Mesenchymal stem cell (in vitro differentiated cells and primary cell): ENCODE measurements around the gene SPINK5.
A peak's percentile ranks its signal among the peaks of the same experiment; 100 is the strongest.

Source experiments
- DNase-seq: peaks from one replicate; pipeline ENCODE4 v3.0.0-alpha.2; 2013
- H2AFZ ChIP-seq: one replicate; pipeline ENCODE4 v1.6.1; 2013; ENCODE audit warnings: low read depth, mild to moderate bottlenecking, control low read depth, inconsistent platforms, low read length, moderate library complexity
- H2AK5ac ChIP-seq: 2 replicates; pipeline ENCODE4 v1.6.1; 2013; ENCODE audit warnings: low read length, moderate library complexity, mild to moderate bottlenecking, inconsistent platforms; ENCODE audit not compliant: severe bottlenecking
- H2BK120ac ChIP-seq: one replicate; pipeline ENCODE4 v1.6.1; 2013; ENCODE audit warnings: low read depth, mild to moderate bottlenecking, inconsistent platforms, low read length, moderate library complexity
- H2BK12ac ChIP-seq, 2 experiments: one replicate each; pipeline ENCODE4 v1.6.1; 2013; ENCODE audit warnings: inconsistent platforms in 2 of 2, low read length in 2 of 2, mild to moderate bottlenecking in 2 of 2, moderate library complexity in 2 of 2, control low read depth in 1 of 2
- H2BK15ac ChIP-seq: one replicate; pipeline ENCODE4 v1.6.1; 2013; ENCODE audit warnings: mild to moderate bottlenecking, low read depth, inconsistent platforms; ENCODE audit not compliant: poor library complexity, severe bottlenecking
- H2BK5ac ChIP-seq: 2 replicates; pipeline ENCODE4 v1.6.1; 2013; ENCODE audit warnings: low read depth, mild to moderate bottlenecking, low read length, control low read depth, inconsistent platforms; ENCODE audit not compliant: poor library complexity, severe bottlenecking
- H3K14ac ChIP-seq, 2 experiments: one replicate each; pipeline ENCODE4 v1.6.1; 2013; ENCODE audit warnings: inconsistent platforms in 2 of 2, low read length in 2 of 2, control low read depth in 1 of 2, mild to moderate bottlenecking in 1 of 2, moderate library complexity in 1 of 2
- H3K18ac ChIP-seq, 2 experiments: one replicate each; pipeline ENCODE4 v1.6.1; 2013; ENCODE audit warnings: inconsistent platforms in 2 of 2, low read length in 2 of 2, control low read depth in 1 of 2, low read depth in 1 of 2, mild to moderate bottlenecking in 1 of 2
- H3K23ac ChIP-seq, 2 experiments: one replicate each; pipeline ENCODE4 v1.6.1; 2013; ENCODE audit warnings: inconsistent platforms in 2 of 2, low read length in 2 of 2, mild to moderate bottlenecking in 2 of 2, moderate library complexity in 2 of 2, control low read depth in 1 of 2
- H3K27ac ChIP-seq: 2 replicates; pipeline ENCODE4 v1.5.1; 2013; ENCODE audit warnings: mild to moderate bottlenecking, moderate library complexity, low read length, control low read depth, inconsistent platforms; ENCODE audit not compliant: poor library complexity, severe bottlenecking
- H3K27me3 ChIP-seq, 2 experiments: 2 replicates each; pipeline versions ENCODE4 v1.6.1 to v1.7.0; 2013; ENCODE audit warnings: low read length in 2 of 2, mild to moderate bottlenecking in 2 of 2, moderate library complexity in 2 of 2, control low read depth in 1 of 2, inconsistent platforms in 1 of 2; ENCODE audit not compliant: control insufficient read depth in 1 of 2, insufficient read depth in 1 of 2
- H3K36me3 ChIP-seq, 2 experiments: 2 replicates each; pipeline versions ENCODE4 v1.6.1 to v1.7.0; 2013; ENCODE audit warnings: low read length in 2 of 2, control low read depth in 1 of 2, inconsistent platforms in 1 of 2, low read depth in 1 of 2, mild to moderate bottlenecking in 1 of 2; ENCODE audit not compliant: insufficient read depth in 2 of 2, control insufficient read depth in 1 of 2
- H3K4ac ChIP-seq, 2 experiments: one replicate each; pipeline ENCODE4 v1.6.1; 2013; ENCODE audit warnings: inconsistent platforms in 2 of 2, low read length in 2 of 2, mild to moderate bottlenecking in 2 of 2, moderate library complexity in 2 of 2, control low read depth in 1 of 2, low read depth in 1 of 2
- H3K4me1 ChIP-seq: 2 replicates; pipeline ENCODE4 v1.6.1; 2013; ENCODE audit warnings: low read depth, low read length, control low read depth; ENCODE audit not compliant: control insufficient read depth, insufficient read depth
- H3K4me2 ChIP-seq: 2 replicates; pipeline ENCODE4 v1.6.1; 2013; ENCODE audit warnings: low read length, mild to moderate bottlenecking, inconsistent platforms; ENCODE audit not compliant: poor library complexity, severe bottlenecking
- H3K4me3 ChIP-seq, 2 experiments: 2 replicates each; pipeline versions ENCODE4 v1.5.1 to v1.7.0; 2013; ENCODE audit warnings: low read length in 2 of 2, mild to moderate bottlenecking in 2 of 2, control low read depth in 1 of 2, low read depth in 1 of 2; ENCODE audit not compliant: insufficient read depth in 1 of 2
- H3K79me1 ChIP-seq: replicated peaks from 2 replicates; pipeline ENCODE4 v1.6.1; 2013; ENCODE audit warnings: mild to moderate bottlenecking, control low read depth, low read length, inconsistent platforms; ENCODE audit not compliant: poor library complexity, severe bottlenecking
- H3K9ac ChIP-seq: 2 replicates; pipeline ENCODE4 v1.7.0; 2013; ENCODE audit warnings: mild to moderate bottlenecking, low read length, moderate library complexity
- H3K9me3 ChIP-seq: 2 replicates; pipeline ENCODE4 v1.7.0; 2013; ENCODE audit warnings: mild to moderate bottlenecking, low read length; ENCODE audit not compliant: control insufficient read depth
- H4K8ac ChIP-seq: one replicate; pipeline ENCODE4 v1.6.1; 2013; ENCODE audit warnings: inconsistent platforms, mild to moderate bottlenecking, low read length, moderate library complexity
- H4K91ac ChIP-seq: one replicate; pipeline ENCODE4 v1.6.1; 2013; ENCODE audit warnings: mild to moderate bottlenecking, low read length, inconsistent platforms
- WGBS: methylation state at CpG from one replicate; pipeline ENCODE4 v1.1.7; 2013; ENCODE audit warnings: mixed read lengths; 5-methylcytosine and 5-hydroxymethylcytosine counted together

Gene SPINK5

GRCh38 chr5:148107608-148108007 lies 43.8 kb downstream of the SPINK5 start:
- no peak overlapping the region for H2AFZ ChIP-seq
- WGBS: 71% methylated on average over 2 of the region's 3 CpGs
- H3K27me3 ChIP-seq: peaks cover 0 to 3% of the 10 kb centered on the region in 2 experiments
- H2BK120ac ChIP-seq: no peak overlapping the region
- H2BK5ac ChIP-seq: no peak overlapping the region
- H3K27ac ChIP-seq: no peak overlapping the region
- H3K4ac ChIP-seq: no peak overlapping the region
- no peak overlapping the region for H3K4me3 ChIP-seq
- no peak overlapping the region for H3K23ac ChIP-seq
- H2AK5ac ChIP-seq: no peak overlapping the region
- H2BK12ac ChIP-seq: no peak overlapping the region
- no peaks in the 10 kb centered on the region for H3K9me3 ChIP-seq
- no peaks in the 10 kb centered on the region for H3K36me3 ChIP-seq
- H4K91ac ChIP-seq: no peak overlapping the region
- H3K79me1 ChIP-seq: no peaks in the 10 kb centered on the region
- no peaks in the 10 kb centered on the region for H3K4me1 ChIP-seq
- H4K8ac ChIP-seq: no peak overlapping the region
- no peak overlapping the region for H2BK15ac ChIP-seq
- H3K9ac ChIP-seq: no peak overlapping the region
- no peak overlapping the region for H3K4me2 ChIP-seq
- DNase-seq: no peak
- H3K18ac ChIP-seq: no peak overlapping the region
- H3K14ac ChIP-seq: no peak overlapping the region

GRCh38 chr5:148113243-148113642 lies 49.5 kb downstream of the SPINK5 start:
- no peak for DNase-seq
- H3K27ac ChIP-seq: no peak overlapping the region
- H4K8ac ChIP-seq: no peak overlapping the region
- no peak overlapping the region for H3K4ac ChIP-seq
- peaks cover 0 to 3% of the 10 kb centered on the region in 2 experiments for H3K27me3 ChIP-seq
- H3K9ac ChIP-seq: no peak overlapping the region
- H2BK12ac ChIP-seq: no peak overlapping the region
- H2BK15ac ChIP-seq: no peak overlapping the region
- no peak overlapping the region for H2BK5ac ChIP-seq
- no peak overlapping the region for H3K4me3 ChIP-seq
- H3K79me1 ChIP-seq: no peaks in the 10 kb centered on the region
- no peak overlapping the region for H3K18ac ChIP-seq
- no peak overlapping the region for H2AK5ac ChIP-seq
- H3K9me3 ChIP-seq: no peaks in the 10 kb centered on the region
- H3K4me1 ChIP-seq: no peaks in the 10 kb centered on the region
- H3K23ac ChIP-seq: no peak overlapping the region
- no peaks in the 10 kb centered on the region for H3K36me3 ChIP-seq
- H2BK120ac ChIP-seq: no peak overlapping the region
- no peak overlapping the region for H4K91ac ChIP-seq
- no peak overlapping the region for H3K14ac ChIP-seq
- H3K4me2 ChIP-seq: no peak overlapping the region
- no peak overlapping the region for H2AFZ ChIP-seq

- Histone ChIP-seq H3K4me2 (no peak overlapping the region), H3K4me1 (no peaks in the 10 kb centered on the region), H3K14ac (no peak overlapping the region), H2BK120ac (no peak overlapping the region), H2BK12ac (no peak overlapping the region), H3K4ac (no peak overlapping the region), H3K18ac (no peak overlapping the region), H3K79me1 (no peaks in the 10 kb centered on the region), H2BK15ac (no peak overlapping the region), H3K36me3 (no peaks in the 10 kb centered on the region), H3K9me3 (no peaks in the 10 kb centered on the region), H3K4me3 (no peak overlapping the region), H2AFZ (no peak overlapping the region), H4K91ac (no peak overlapping the region), H3K23ac (no peak overlapping the region), H2AK5ac (no peak overlapping the region), H3K9ac (no peak overlapping the region), H2BK5ac (no peak overlapping the region), H4K8ac (no peak overlapping the region), H3K27me3 (no peaks in the 10 kb centered on the region), H3K27ac (no peak overlapping the region)
- 95% methylated on average over 3 of the region's 3 CpGs for WGBS
- no peak for DNase-seq
These were observed 56.5 kb downstream of the SPINK5 start for GRCh38 chr5:148120317-148120716.

- Histone ChIP-seq H4K91ac (no peak overlapping the region), H3K36me3 (no peaks in the 10 kb centered on the region), H3K14ac (no peak overlapping the region), H3K4ac (no peak overlapping the region), H2AK5ac (no peak overlapping the region), H3K23ac (no peak overlapping the region), H3K9me3 (no peaks in the 10 kb centered on the region), H2BK15ac (no peak overlapping the region), H3K4me1 (no peaks in the 10 kb centered on the region), H3K27ac (no peak overlapping the region), H3K27me3 (no peaks in the 10 kb centered on the region), H3K79me1 (no peaks in the 10 kb centered on the region), H3K4me2 (no peak overlapping the region), H2BK120ac (no peak overlapping the region), H3K18ac (no peak overlapping the region), H2AFZ (no peak overlapping the region), H4K8ac (no peak overlapping the region), H3K9ac (no peak overlapping the region), H2BK5ac (no peak overlapping the region), H2BK12ac (no peak overlapping the region), H3K4me3 (no peak overlapping the region)
- peak; percentile 32 for DNase-seq
- 84% methylated on average over 2 of the region's 3 CpGs for WGBS
These were observed 61.9 kb downstream of the SPINK5 start for GRCh38 chr5:148125641-148126040.
